H9 (cell line): Measurements from ENCODE around the gene FANCC. TPM values are rescaled to one million over a fixed set of nuclear protein-coding genes. Genes with fewer than 3 reads are reported as not detected.

Experiments used
- DNase-seq: peaks from one replicate; pipeline ENCODE4 v3.0.0-alpha.2; 2017
- H2AFZ ChIP-seq: one replicate; pipeline ENCODE4 v1.6.1; 2013; ENCODE audit warnings: mild to moderate bottlenecking, low read length, control low read depth, moderate library complexity
- H2AK5ac ChIP-seq: 2 replicates; pipeline ENCODE4 v1.6.1; 2013; ENCODE audit warnings: low read length, control low read depth, mixed read lengths; ENCODE audit not compliant: insufficient read length
- H2BK120ac ChIP-seq: one replicate; pipeline ENCODE4 v1.6.1; 2013; ENCODE audit warnings: low read depth, mild to moderate bottlenecking, low read length, control low read depth, inconsistent platforms; ENCODE audit not compliant: poor library complexity, severe bottlenecking
- H2BK12ac ChIP-seq: 2 replicates; pipeline ENCODE4 v1.6.1; 2013; ENCODE audit warnings: low read length, control low read depth, mixed read lengths, low read depth; ENCODE audit not compliant: insufficient read length
- H2BK15ac ChIP-seq: 2 replicates; pipeline ENCODE4 v1.6.1; 2013; ENCODE audit warnings: low read depth, low read length, control low read depth
- H2BK20ac ChIP-seq: one replicate; pipeline ENCODE4 v1.6.1; 2013; ENCODE audit warnings: low read depth, mild to moderate bottlenecking, low read length, control low read depth, inconsistent platforms; ENCODE audit not compliant: poor library complexity, severe bottlenecking
- H2BK5ac ChIP-seq: 2 replicates; pipeline ENCODE4 v1.6.1; 2013; ENCODE audit warnings: low read length, control low read depth, mixed read lengths; ENCODE audit not compliant: insufficient read length
- H3K14ac ChIP-seq: 2 replicates; pipeline ENCODE4 v1.6.1; 2013; ENCODE audit warnings: low read length, control low read depth; ENCODE audit not compliant: insufficient read depth
- H3K18ac ChIP-seq: 2 replicates; pipeline ENCODE4 v1.6.1; 2013; ENCODE audit warnings: low read depth, mild to moderate bottlenecking, mixed read lengths, low read length, control low read depth; ENCODE audit not compliant: insufficient read length
- H3K23ac ChIP-seq: 2 replicates; pipeline ENCODE4 v1.6.1; 2013; ENCODE audit warnings: low read length, control low read depth, mixed read lengths, low read depth; ENCODE audit not compliant: insufficient read length
- H3K23me2 ChIP-seq: 2 replicates; pipeline ENCODE4 v1.6.1; 2013; ENCODE audit warnings: low read depth, mild to moderate bottlenecking, mixed read lengths, low read length, control low read depth; ENCODE audit not compliant: insufficient read length, poor library complexity, severe bottlenecking
- H3K27ac ChIP-seq: 2 replicates; pipeline ENCODE4 v1.5.1; 2013; ENCODE audit warnings: low read length, control low read depth, mixed read lengths, low read depth; ENCODE audit not compliant: insufficient read length
- H3K27me3 ChIP-seq: 2 replicates; pipeline ENCODE4 v1.6.1; 2013; ENCODE audit warnings: low read length, control low read depth, inconsistent platforms; ENCODE audit not compliant: insufficient read depth
- H3K4ac ChIP-seq: 2 replicates; pipeline ENCODE4 v1.6.1; 2013; ENCODE audit warnings: low read depth, mild to moderate bottlenecking, control low read depth, inconsistent platforms, low read length, moderate library complexity
- H3K4me1 ChIP-seq: 2 replicates; pipeline ENCODE4 v1.6.1; 2013; ENCODE audit warnings: low read length, control low read depth, inconsistent platforms; ENCODE audit not compliant: insufficient read depth
- H3K4me2 ChIP-seq: 2 replicates; pipeline ENCODE4 v1.6.1; 2013; ENCODE audit warnings: low read length, control low read depth, mixed read lengths; ENCODE audit not compliant: insufficient read length, insufficient read depth
- H3K56ac ChIP-seq: 2 replicates; pipeline ENCODE4 v1.6.1; 2013; ENCODE audit warnings: low read depth, mild to moderate bottlenecking, mixed read lengths, low read length, control low read depth; ENCODE audit not compliant: insufficient read length
- H3K79me1 ChIP-seq: 2 replicates; pipeline ENCODE4 v1.6.1; 2013; ENCODE audit warnings: low read depth, mild to moderate bottlenecking, moderate library complexity, low read length, control low read depth, inconsistent platforms; ENCODE audit not compliant: insufficient read depth, poor library complexity, severe bottlenecking
- H3K79me2 ChIP-seq: 2 replicates; pipeline ENCODE4 v1.6.1; 2013; ENCODE audit warnings: low read length, control low read depth, inconsistent platforms; ENCODE audit not compliant: insufficient read depth
- H3K9ac ChIP-seq: 2 replicates; pipeline ENCODE4 v1.6.1; 2013; ENCODE audit warnings: low read length, control low read depth, mixed read lengths; ENCODE audit not compliant: insufficient read length; ENCODE audit errors: extremely low read depth
- H3K9me3 ChIP-seq: one replicate; pipeline ENCODE4 v1.6.1; 2013; ENCODE audit warnings: low read depth, low read length, inconsistent platforms; ENCODE audit not compliant: control insufficient read depth
- H3T11ph ChIP-seq: one replicate; pipeline ENCODE4 v1.6.1; 2013; ENCODE audit warnings: mild to moderate bottlenecking, low read length, control low read depth, inconsistent platforms
- H4K20me1 ChIP-seq: one replicate; pipeline ENCODE4 v1.6.1; 2013; ENCODE audit not compliant: control insufficient read depth, insufficient read length, insufficient read depth
- H4K5ac ChIP-seq: 2 replicates; pipeline ENCODE4 v1.6.1; 2013; ENCODE audit warnings: low read depth, mild to moderate bottlenecking, mixed read lengths, low read length, control low read depth; ENCODE audit not compliant: insufficient read length
- H4K8ac ChIP-seq: replicated peaks from 2 replicates; pipeline ENCODE4 v1.6.1; 2013; ENCODE audit warnings: low read length, control low read depth, mixed read lengths, low read depth; ENCODE audit not compliant: insufficient read length
- H4K91ac ChIP-seq: 2 replicates; pipeline ENCODE4 v1.6.1; 2013; ENCODE audit warnings: low read depth, mild to moderate bottlenecking, moderate library complexity, mixed read lengths, low read length, control low read depth; ENCODE audit not compliant: insufficient read length
- H3K27ac Mint-ChIP-seq, 3 experiments: 2 replicates in 2 of 3; 3 replicates in 1 of 3; pipeline ENCODE4 v1.8.0; 2020 to 2021; ENCODE audit warnings: mixed read lengths in 3 of 3, mild to moderate bottlenecking in 1 of 3, moderate library complexity in 1 of 3
- H3K27me3 Mint-ChIP-seq: 2 replicates; pipeline ENCODE4 v1.8.0; 2021; ENCODE audit warnings: low read depth, mild to moderate bottlenecking, moderate library complexity, mixed read lengths
- H3K36me3 Mint-ChIP-seq, 3 experiments: 2 replicates in 2 of 3; 3 replicates in 1 of 3; pipeline ENCODE4 v1.8.0; 2020 to 2021; ENCODE audit warnings: low read depth in 3 of 3, mixed read lengths in 3 of 3; ENCODE audit not compliant: insufficient read depth in 1 of 3
- H3K4me1 Mint-ChIP-seq, 2 experiments: 2 replicates each; pipeline ENCODE4 v1.8.0; 2020; ENCODE audit warnings: mixed read lengths in 2 of 2
- H3K4me3 Mint-ChIP-seq, 2 experiments: 2 replicates in 1 of 2; 3 replicates in 1 of 2; pipeline ENCODE4 v1.8.0; 2020 to 2021; ENCODE audit warnings: mild to moderate bottlenecking in 2 of 2, mixed read lengths in 2 of 2, moderate library complexity in 1 of 2
- H3K9me3 Mint-ChIP-seq, 2 experiments: 2 replicates in 1 of 2; 3 replicates in 1 of 2; pipeline ENCODE4 v1.8.0; 2020; ENCODE audit warnings: mild to moderate bottlenecking in 2 of 2, mixed read lengths in 2 of 2, moderate library complexity in 1 of 2
- WGBS: extraction: QIAGEN DNeasy Blood & Tissue Kit; methylation state at CpG from one replicate; pipeline ENCODE4 v1.1.7; 2013; ENCODE audit warnings: missing lambda C conversion rate, low lambda C conversion rate, mixed read lengths; ENCODE audit not compliant: insufficient read length; ENCODE audit errors: extremely low coverage; 5-methylcytosine and 5-hydroxymethylcytosine counted together
- total RNA-seq: library from RNA; stranded (reverse); gene quantifications from 2 replicates; pipeline ENCODE4 v1.2.1, GENCODE V29; 2021
- TF ChIP-seq, protein P1 (sequence below): fragments of 200-600 bp; sonication (generic); conservative IDR thresholded peaks from 3 replicates; pipeline ENCODE4 v1.8.0; 2021; ENCODE audit warnings: antibody characterized with exemption, mild to moderate bottlenecking

Gene FANCC
- total RNA-seq, 1 experiment from 2014 or later, result 14.6 TPM

DNA sequence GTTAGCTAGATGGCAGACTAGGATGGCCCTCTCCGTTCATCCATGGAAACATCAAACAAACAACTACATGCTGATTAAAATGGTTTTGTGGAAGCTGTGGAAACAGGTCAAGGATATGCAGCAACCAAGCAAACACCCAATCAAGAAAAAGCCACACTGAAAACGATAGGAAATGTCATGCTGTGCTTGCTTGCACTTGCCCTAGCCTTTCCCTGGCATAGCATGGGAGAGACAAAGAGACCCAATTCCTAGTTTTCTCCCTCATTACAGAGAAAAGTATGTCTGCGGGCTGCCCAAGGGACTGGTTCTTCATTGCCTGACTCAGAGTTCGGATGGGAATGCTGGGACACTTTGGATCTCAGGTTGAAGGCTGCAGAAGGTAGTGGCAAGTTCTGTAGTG lies 98.7 kb downstream of the FANCC start:
- H3K27me3 Mint-ChIP-seq, result no peaks in the 10 kb centered on the region; the same call in 1 of the 2 replicates
- peak overlapping the region in 2 of 3 experiments; percentile 45 to 78; a peak in 3 of 7 replicates for H3K27ac Mint-ChIP-seq
- H4K91ac ChIP-seq, result no peak overlapping the region

More for the DNA sequence above, 98.7 kb downstream of the FANCC start:
- Histone ChIP-seq H4K8ac (no peak overlapping the region), H2BK12ac (no peak overlapping the region), H2BK5ac (no peak overlapping the region), H3K14ac (no peak overlapping the region), H2BK120ac (no peak overlapping the region), H3K4ac (no peak overlapping the region), H3K27me3 (no peaks in the 10 kb centered on the region), H2BK20ac (no peak overlapping the region), H2BK15ac (no peak overlapping the region), H3K79me2 (no peaks in the 10 kb centered on the region), H3T11ph (peak overlapping the region; percentile 36), H4K20me1 (no peaks in the 10 kb centered on the region), H3K4me2 (peak overlapping the region; percentile 19), H2AFZ (no peak overlapping the region), H4K5ac (no peak overlapping the region), H3K23ac (no peak overlapping the region), H3K9me3 (no peaks in the 10 kb centered on the region), H3K27ac (peak overlapping the region; percentile 51), H3K56ac (no peak overlapping the region), H3K4me1 (peaks cover 15% of the 10 kb centered on the region), H2AK5ac (no peak overlapping the region), H3K23me2 (no peaks in the 10 kb centered on the region), H3K18ac (no peak overlapping the region), H3K79me1 (no peaks in the 10 kb centered on the region), H3K9ac (no peak overlapping the region)
- TF ChIP-seq, protein P1, sequence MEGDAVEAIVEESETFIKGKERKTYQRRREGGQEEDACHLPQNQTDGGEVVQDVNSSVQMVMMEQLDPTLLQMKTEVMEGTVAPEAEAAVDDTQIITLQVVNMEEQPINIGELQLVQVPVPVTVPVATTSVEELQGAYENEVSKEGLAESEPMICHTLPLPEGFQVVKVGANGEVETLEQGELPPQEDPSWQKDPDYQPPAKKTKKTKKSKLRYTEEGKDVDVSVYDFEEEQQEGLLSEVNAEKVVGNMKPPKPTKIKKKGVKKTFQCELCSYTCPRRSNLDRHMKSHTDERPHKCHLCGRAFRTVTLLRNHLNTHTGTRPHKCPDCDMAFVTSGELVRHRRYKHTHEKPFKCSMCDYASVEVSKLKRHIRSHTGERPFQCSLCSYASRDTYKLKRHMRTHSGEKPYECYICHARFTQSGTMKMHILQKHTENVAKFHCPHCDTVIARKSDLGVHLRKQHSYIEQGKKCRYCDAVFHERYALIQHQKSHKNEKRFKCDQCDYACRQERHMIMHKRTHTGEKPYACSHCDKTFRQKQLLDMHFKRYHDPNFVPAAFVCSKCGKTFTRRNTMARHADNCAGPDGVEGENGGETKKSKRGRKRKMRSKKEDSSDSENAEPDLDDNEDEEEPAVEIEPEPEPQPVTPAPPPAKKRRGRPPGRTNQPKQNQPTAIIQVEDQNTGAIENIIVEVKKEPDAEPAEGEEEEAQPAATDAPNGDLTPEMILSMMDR, result no peak
- H3K36me3 Mint-ChIP-seq, result no peaks in the 10 kb centered on the region; a peak in 1 of 7 replicates
- H3K4me1 Mint-ChIP-seq, result peaks cover 19 to 23% of the 10 kb centered on the region in 2 experiments
- no peaks in the 10 kb centered on the region for H3K9me3 Mint-ChIP-seq
- WGBS, result no CpG with 5 or more reads among the region's 4 CpGs
- no peak overlapping the region for H3K4me3 Mint-ChIP-seq
- no peak for DNase-seq
